Measurements from ENCODE around the gene CLDN7.

CLDN7 gene, protein sequence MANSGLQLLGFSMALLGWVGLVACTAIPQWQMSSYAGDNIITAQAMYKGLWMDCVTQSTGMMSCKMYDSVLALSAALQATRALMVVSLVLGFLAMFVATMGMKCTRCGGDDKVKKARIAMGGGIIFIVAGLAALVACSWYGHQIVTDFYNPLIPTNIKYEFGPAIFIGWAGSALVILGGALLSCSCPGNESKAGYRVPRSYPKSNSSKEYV

DNA sequence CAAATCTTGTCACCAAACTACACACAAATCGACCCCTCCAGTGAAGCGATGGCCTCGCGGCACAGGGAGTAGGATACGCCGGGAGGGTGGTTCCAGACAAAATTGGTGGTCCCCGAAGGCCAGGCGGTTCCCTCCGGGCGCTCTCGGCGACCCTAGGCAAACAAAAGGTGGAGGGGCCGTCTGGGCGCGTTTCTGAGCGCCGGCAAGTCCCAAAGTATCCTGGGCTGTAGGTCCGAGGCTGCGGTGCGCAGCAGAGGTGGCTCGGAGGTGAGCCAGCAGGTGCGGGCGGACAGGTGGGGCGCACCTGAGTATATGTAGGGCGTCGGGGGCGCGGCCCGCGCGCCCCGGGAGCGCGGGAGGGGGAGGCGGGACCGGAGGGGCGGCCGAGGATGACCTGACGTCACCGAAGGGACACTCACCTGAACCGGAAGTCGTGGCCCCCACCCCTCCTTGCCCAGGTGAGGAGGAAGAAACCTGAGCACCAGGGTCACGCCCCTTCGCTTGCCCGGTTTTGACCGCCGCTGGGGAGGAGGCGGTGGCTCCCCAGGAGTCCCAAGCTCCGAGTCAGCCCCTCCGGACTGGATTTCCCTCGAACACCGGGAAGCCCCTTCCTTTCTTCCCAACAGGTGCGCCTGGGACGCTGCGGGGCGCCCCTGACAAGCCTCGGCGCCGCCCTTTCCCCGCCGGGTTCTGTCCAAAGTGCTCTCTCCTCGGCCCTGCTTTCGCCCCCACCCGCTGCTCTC, at the start of gene CLDN7:
Gene CLDN7, minus strand, starts transcription at position 287 of the 743 bp plus-strand sequence. CDS start 435 bp downstream, outside the sequence.
- no peak for ATAC-seq
- TF ChIP-seq, protein P1, sequence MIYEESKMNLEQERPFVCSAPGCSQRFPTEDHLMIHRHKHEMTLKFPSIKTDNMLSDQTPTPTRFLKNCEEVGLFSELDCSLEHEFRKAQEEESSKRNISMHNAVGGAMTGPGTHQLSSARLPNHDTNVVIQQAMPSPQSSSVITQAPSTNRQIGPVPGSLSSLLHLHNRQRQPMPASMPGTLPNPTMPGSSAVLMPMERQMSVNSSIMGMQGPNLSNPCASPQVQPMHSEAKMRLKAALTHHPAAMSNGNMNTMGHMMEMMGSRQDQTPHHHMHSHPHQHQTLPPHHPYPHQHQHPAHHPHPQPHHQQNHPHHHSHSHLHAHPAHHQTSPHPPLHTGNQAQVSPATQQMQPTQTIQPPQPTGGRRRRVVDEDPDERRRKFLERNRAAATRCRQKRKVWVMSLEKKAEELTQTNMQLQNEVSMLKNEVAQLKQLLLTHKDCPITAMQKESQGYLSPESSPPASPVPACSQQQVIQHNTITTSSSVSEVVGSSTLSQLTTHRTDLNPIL (CRISPR knock-in tag; IDR thresholded peaks at IDR 0.05; ENCODE audit: low read depth): no peak
- TF ChIP-seq ZFP3 (CRISPR knock-in tag; IDR thresholded peaks at IDR 0.05): no peak

DNA sequence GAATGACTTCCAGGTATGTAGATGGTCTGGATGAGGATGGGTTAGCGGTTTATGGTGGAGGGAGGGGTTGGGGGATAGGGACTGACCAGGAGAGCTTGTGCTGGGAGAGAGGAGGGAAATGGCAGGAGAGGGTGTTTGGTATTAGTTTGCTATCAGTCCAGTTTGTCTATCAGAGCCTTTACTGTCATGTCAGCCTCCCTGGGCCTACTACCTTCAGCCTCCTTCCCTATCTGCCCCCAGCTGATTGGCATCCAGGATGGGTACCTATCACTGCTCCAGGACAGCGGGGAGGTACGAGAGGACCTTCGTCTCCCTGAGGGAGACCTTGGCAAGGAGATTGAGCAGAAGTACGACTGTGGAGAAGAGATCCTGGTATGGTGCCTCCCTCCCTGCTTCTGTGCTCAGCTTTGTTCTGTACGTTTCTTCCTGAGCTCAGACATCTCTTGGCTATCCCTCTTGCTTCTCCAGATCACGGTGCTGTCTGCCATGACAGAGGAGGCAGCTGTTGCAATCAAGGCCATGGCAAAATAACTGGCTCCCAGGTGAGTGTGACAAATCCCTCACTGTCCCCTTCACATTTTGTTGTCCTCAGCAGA, 48.9 kb upstream of the CLDN7 start:
- no peak for TF ChIP-seq ARNTL (CRISPR knock-in tag; IDR thresholded peaks at IDR 0.05; ENCODE audit: borderline replicate concordance, low read depth)
- TF ChIP-seq CSDC2 (CRISPR knock-in tag; IDR thresholded peaks at IDR 0.05): no peak
- TF ChIP-seq, protein P1 (CRISPR knock-in tag; IDR thresholded peaks at IDR 0.05; ENCODE audit: low read depth): no peak
- TF ChIP-seq, protein P2, sequence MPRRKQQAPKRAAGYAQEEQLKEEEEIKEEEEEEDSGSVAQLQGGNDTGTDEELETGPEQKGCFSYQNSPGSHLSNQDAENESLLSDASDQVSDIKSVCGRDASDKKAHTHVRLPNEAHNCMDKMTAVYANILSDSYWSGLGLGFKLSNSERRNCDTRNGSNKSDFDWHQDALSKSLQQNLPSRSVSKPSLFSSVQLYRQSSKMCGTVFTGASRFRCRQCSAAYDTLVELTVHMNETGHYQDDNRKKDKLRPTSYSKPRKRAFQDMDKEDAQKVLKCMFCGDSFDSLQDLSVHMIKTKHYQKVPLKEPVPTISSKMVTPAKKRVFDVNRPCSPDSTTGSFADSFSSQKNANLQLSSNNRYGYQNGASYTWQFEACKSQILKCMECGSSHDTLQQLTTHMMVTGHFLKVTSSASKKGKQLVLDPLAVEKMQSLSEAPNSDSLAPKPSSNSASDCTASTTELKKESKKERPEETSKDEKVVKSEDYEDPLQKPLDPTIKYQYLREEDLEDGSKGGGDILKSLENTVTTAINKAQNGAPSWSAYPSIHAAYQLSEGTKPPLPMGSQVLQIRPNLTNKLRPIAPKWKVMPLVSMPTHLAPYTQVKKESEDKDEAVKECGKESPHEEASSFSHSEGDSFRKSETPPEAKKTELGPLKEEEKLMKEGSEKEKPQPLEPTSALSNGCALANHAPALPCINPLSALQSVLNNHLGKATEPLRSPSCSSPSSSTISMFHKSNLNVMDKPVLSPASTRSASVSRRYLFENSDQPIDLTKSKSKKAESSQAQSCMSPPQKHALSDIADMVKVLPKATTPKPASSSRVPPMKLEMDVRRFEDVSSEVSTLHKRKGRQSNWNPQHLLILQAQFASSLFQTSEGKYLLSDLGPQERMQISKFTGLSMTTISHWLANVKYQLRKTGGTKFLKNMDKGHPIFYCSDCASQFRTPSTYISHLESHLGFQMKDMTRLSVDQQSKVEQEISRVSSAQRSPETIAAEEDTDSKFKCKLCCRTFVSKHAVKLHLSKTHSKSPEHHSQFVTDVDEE (CRISPR knock-in tag; IDR thresholded peaks at IDR 0.05): no peak
- TF ChIP-seq, protein P3, sequence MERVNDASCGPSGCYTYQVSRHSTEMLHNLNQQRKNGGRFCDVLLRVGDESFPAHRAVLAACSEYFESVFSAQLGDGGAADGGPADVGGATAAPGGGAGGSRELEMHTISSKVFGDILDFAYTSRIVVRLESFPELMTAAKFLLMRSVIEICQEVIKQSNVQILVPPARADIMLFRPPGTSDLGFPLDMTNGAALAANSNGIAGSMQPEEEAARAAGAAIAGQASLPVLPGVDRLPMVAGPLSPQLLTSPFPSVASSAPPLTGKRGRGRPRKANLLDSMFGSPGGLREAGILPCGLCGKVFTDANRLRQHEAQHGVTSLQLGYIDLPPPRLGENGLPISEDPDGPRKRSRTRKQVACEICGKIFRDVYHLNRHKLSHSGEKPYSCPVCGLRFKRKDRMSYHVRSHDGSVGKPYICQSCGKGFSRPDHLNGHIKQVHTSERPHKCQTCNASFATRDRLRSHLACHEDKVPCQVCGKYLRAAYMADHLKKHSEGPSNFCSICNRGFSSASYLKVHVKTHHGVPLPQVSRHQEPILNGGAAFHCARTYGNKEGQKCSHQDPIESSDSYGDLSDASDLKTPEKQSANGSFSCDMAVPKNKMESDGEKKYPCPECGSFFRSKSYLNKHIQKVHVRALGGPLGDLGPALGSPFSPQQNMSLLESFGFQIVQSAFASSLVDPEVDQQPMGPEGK (CRISPR knock-in tag; IDR thresholded peaks at IDR 0.05; ENCODE audit: borderline replicate concordance): no peak
- TF ChIP-seq TCF4 (CRISPR knock-in tag; IDR thresholded peaks at IDR 0.05; ENCODE audit: borderline replicate concordance): no peak
- TF ChIP-seq ZNF565 (CRISPR knock-in tag; conservative IDR thresholded peaks at IDR 0.05; ENCODE audit: low read depth): no peak
- TF ChIP-seq PPARA (CRISPR knock-in tag; IDR thresholded peaks at IDR 0.05; ENCODE audit: borderline replicate concordance): no peak
- TF ChIP-seq ZFP3 (CRISPR knock-in tag; IDR thresholded peaks at IDR 0.05): no peak
- TF ChIP-seq ZNF8 (CRISPR knock-in tag; IDR thresholded peaks at IDR 0.05): no peak
- no peak for TF ChIP-seq ESRRG (CRISPR knock-in tag; IDR thresholded peaks at IDR 0.05)
- TF ChIP-seq ZNF70 (CRISPR knock-in tag; IDR thresholded peaks at IDR 0.05): no peak
- ATAC-seq: no peak

DNA sequence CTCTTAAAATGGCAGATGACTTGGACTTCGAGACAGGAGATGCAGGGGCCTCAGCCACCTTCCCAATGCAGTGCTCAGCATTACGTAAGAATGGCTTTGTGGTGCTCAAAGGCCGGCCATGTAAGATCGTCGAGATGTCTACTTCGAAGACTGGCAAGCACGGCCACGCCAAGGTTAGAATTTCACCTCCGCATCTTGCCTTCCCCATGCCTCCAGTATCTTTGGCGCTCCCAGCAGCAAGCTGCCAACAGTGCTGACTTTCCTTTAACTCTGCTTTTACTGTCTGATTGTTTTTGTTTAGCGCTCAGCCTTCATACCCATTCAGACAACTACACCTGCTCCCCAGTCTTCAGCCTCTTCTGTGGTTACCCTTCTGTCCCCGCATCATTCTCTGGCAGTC, 47.4 kb upstream of the CLDN7 start:
- no peak for ATAC-seq
- no peak for TF ChIP-seq SNAI2 (CRISPR knock-in tag; IDR thresholded peaks at IDR 0.05)
- TF ChIP-seq, protein P4, sequence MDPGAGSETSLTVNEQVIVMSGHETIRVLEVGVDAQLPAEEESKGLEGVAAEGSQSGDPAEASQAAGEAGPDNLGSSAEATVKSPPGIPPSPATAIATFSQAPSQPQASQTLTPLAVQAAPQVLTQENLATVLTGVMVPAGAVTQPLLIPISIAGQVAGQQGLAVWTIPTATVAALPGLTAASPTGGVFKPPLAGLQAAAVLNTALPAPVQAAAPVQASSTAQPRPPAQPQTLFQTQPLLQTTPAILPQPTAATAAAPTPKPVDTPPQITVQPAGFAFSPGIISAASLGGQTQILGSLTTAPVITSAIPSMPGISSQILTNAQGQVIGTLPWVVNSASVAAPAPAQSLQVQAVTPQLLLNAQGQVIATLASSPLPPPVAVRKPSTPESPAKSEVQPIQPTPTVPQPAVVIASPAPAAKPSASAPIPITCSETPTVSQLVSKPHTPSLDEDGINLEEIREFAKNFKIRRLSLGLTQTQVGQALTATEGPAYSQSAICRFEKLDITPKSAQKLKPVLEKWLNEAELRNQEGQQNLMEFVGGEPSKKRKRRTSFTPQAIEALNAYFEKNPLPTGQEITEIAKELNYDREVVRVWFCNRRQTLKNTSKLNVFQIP (CRISPR knock-in tag; IDR thresholded peaks at IDR 0.05; ENCODE audit: borderline replicate concordance, low read depth): no peak
- no peak for TF ChIP-seq CSDC2 (CRISPR knock-in tag; IDR thresholded peaks at IDR 0.05)
- TF ChIP-seq ZNF565 (CRISPR knock-in tag; conservative IDR thresholded peaks at IDR 0.05; ENCODE audit: low read depth): no peak
- TF ChIP-seq BACH2 (CRISPR knock-in tag; IDR thresholded peaks at IDR 0.05; ENCODE audit: borderline replicate concordance): no peak
- no peak for TF ChIP-seq GLIS3 (CRISPR knock-in tag; IDR thresholded peaks at IDR 0.05)
- TF ChIP-seq, protein P5, sequence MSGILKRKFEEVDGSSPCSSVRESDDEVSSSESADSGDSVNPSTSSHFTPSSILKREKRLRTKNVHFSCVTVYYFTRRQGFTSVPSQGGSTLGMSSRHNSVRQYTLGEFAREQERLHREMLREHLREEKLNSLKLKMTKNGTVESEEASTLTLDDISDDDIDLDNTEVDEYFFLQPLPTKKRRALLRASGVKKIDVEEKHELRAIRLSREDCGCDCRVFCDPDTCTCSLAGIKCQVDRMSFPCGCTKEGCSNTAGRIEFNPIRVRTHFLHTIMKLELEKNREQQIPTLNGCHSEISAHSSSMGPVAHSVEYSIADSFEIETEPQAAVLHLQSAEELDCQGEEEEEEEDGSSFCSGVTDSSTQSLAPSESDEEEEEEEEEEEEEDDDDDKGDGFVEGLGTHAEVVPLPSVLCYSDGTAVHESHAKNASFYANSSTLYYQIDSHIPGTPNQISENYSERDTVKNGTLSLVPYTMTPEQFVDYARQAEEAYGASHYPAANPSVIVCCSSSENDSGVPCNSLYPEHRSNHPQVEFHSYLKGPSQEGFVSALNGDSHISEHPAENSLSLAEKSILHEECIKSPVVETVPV (CRISPR knock-in tag; IDR thresholded peaks at IDR 0.05): no peak
- no peak for TF ChIP-seq ZNF70 (CRISPR knock-in tag; IDR thresholded peaks at IDR 0.05)
- TF ChIP-seq, protein P3 (CRISPR knock-in tag; IDR thresholded peaks at IDR 0.05; ENCODE audit: borderline replicate concordance): no peak
- no peak for TF ChIP-seq TOX (CRISPR knock-in tag; IDR thresholded peaks at IDR 0.05; ENCODE audit: borderline replicate concordance)
- no peak for TF ChIP-seq ZFP30 (CRISPR knock-in tag; IDR thresholded peaks at IDR 0.05)
- TF ChIP-seq ZNF8 (CRISPR knock-in tag; IDR thresholded peaks at IDR 0.05): no peak
- no peak for TF ChIP-seq ARNTL (CRISPR knock-in tag; IDR thresholded peaks at IDR 0.05; ENCODE audit: borderline replicate concordance, low read depth)
- no peak for TF ChIP-seq RARB (CRISPR knock-in tag; IDR thresholded peaks at IDR 0.05)
- TF ChIP-seq ZC3H10 (CRISPR knock-in tag; IDR thresholded peaks at IDR 0.05): no peak
- TF ChIP-seq PPARA (CRISPR knock-in tag; IDR thresholded peaks at IDR 0.05; ENCODE audit: borderline replicate concordance): no peak
- no peak for TF ChIP-seq TCF4 (CRISPR knock-in tag; IDR thresholded peaks at IDR 0.05; ENCODE audit: borderline replicate concordance)

Data from SK-N-SH treated with all-trans-retinoic acid at 6 μM for 48 hours (cell line).